Left lung (tissue), 10 donors: ENCODE measurements around the gene AKT3. TPM values are rescaled to one million over a fixed set of nuclear protein-coding genes. Genes with fewer than 3 reads are reported as not detected.

Experiments
- ATAC-seq: fragments of 200-7000 bp; cut with Tn5 transposase; one replicate; pipeline ENCODE4 v1.9.1; 2020; ENCODE audit warnings: moderate library complexity
- DNase-seq, 4 donors: peaks; one replicate each; pipeline ENCODE4 v3.0.0-alpha.2; 2013 to 2020
- H3K27ac ChIP-seq, 2 donors: fragments of 200-600 bp; sonication (generic) in 1 of 2; one replicate each; pipeline versions ENCODE4 v1.5.0 to v1.8.0; 2020 to 2021
- H3K27me3 ChIP-seq, 2 donors: fragments of 200-600 bp; sonication (generic) in 1 of 2; one replicate each; pipeline versions ENCODE4 v1.5.0 to v1.8.0; 2020 to 2021
- H3K36me3 ChIP-seq, 2 donors: fragments of 200-600 bp; sonication (generic) in 1 of 2; one replicate each; pipeline versions ENCODE4 v1.5.0 to v1.8.0; 2020 to 2021
- H3K4me1 ChIP-seq, 2 donors: fragments of 200-600 bp; one replicate each; pipeline ENCODE4 v1.8.0; 2021
- H3K4me3 ChIP-seq, 2 donors: fragments of 200-600 bp; sonication (generic) in 1 of 2; one replicate each; pipeline versions ENCODE4 v1.5.0 to v1.8.0; 2020 to 2021; ENCODE audit warnings: mild to moderate bottlenecking in 1 of 2
- H3K9me3 ChIP-seq, 2 donors: fragments of 200-600 bp; sonication (generic) in 1 of 2; one replicate each; pipeline versions ENCODE4 v1.5.0 to v1.8.0; 2020 to 2021
- intact Hi-C, 2 donors: fragments of 100-400 bp; cut with DNase I; formaldehyde crosslinking; loops; one replicate each; pipeline versions ENCODE4 v1.11.2 to v1.14.2; 2022
- polyA plus RNA-seq, 6 donors: library from polyadenylated mRNA; unstranded; fragments of 120-200 nt; gene quantifications; one replicate each; pipeline ENCODE4 v1.2.1, GENCODE V29; 2013; ENCODE audit not compliant: insufficient read length in 6 of 6
- total RNA-seq, 2 donors: library from RNA; stranded (reverse); fragmentation: NEBNext Ultra II Directional; extraction: Animal tissue kit (Norgen Biotek cat#: 25700); gene quantifications; one replicate each; pipeline ENCODE4 v1.2.1, GENCODE V29; 2021
- TF ChIP-seq, protein P1 (sequence below), 2 donors: fragments of 200-600 bp; sonication (generic) in 1 of 2; IDR thresholded peaks; one replicate each; pipeline versions ENCODE4 v1.5.0 to v1.8.0; 2021; ENCODE audit warnings: antibody characterized with exemption in 2 of 2
- donor health status: DM: no; HTN: yes; CAD: no.
- donor health status: DM: no; HTN: no; CAD: no.

The AKT3 gene
- total and polyA plus RNA-seq, 8 donors = 24.1 to 44.9 (median 29.4) TPM

DNA sequence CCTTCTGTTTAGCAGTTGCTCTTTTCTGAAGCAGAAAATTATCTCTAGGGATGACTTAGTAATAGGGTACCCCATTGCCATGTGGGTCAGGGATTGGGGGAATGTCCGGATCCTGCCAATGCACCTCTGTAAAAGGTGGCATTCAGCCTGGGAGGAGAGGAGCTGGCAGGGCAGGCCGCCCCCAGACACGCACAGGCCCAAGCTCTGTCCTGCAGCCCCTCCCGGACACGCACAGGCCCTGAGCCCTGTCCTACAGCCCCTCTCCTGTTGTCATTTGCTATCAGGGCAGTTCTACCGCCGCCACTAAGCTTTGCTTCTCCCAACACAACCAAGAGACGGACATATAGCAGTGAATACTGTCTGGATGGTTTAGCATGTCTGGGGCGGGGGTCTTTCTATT is 375.1 kb downstream of the AKT3 start:
- Histone ChIP-seq H3K4me1 (peaks cover 0 to 43% of the 10 kb centered on the region in 2 donors), H3K36me3 (peaks cover 0 to 12% of the 10 kb centered on the region in 2 donors), H3K4me3 (no peak overlapping the region), H3K27me3 (no peaks in the 10 kb centered on the region), H3K27ac (no peak overlapping the region), H3K9me3 (no peaks in the 10 kb centered on the region)
- ATAC-seq (no peak), DNase-seq (no peak)
- TF ChIP-seq, protein P1, sequence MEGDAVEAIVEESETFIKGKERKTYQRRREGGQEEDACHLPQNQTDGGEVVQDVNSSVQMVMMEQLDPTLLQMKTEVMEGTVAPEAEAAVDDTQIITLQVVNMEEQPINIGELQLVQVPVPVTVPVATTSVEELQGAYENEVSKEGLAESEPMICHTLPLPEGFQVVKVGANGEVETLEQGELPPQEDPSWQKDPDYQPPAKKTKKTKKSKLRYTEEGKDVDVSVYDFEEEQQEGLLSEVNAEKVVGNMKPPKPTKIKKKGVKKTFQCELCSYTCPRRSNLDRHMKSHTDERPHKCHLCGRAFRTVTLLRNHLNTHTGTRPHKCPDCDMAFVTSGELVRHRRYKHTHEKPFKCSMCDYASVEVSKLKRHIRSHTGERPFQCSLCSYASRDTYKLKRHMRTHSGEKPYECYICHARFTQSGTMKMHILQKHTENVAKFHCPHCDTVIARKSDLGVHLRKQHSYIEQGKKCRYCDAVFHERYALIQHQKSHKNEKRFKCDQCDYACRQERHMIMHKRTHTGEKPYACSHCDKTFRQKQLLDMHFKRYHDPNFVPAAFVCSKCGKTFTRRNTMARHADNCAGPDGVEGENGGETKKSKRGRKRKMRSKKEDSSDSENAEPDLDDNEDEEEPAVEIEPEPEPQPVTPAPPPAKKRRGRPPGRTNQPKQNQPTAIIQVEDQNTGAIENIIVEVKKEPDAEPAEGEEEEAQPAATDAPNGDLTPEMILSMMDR (IDR thresholded peaks at IDR 0.05) = no peak
- intact Hi-C loops = no loop called here

DNA sequence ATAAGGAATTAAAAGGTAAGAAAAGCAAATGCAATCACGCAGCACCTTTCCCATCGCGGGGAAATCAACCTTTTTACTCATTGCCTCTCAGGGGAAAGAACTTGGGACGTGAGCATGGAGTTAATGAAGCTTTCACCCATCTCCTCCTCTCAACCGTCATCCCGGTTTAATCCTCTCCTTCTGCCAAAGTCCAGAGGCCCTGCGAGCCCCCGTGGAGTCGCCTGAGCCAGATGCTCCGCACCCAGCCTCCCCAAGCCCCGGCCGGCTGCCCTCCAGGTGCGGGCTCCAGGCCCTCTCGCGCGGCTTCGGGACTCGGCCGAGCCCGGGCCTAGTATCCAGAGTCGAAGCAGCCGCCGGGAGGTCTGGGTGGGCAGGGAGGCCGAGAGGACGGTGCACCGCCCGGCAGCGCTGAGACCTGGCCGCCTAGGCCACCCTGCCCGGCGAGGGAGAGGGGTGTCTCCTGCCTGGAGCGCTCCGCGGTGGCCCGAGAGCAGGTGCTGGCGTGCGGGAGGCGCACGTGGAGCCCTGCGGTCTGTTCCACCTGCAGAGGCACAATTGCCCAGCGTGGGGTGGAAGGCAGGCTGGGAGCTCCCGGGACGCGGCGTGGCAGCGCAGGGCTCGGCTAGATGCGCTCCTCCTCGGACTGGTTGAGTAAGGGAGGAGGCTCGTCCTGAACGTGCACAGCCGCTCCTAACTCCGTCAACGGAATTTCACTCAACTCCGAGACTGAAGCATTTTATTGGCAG is 375.7 kb downstream of the AKT3 start:
- H3K4me3 ChIP-seq = no peak overlapping the region
- H3K9me3 ChIP-seq = no peaks in the 10 kb centered on the region
- TF ChIP-seq, protein P1 (IDR thresholded peaks at IDR 0.05) = no peak
- DNase-seq = peak in 1 of 4 donors; percentile 75
- H3K27ac ChIP-seq = peak overlapping the region; percentile 49 to 56
- peaks cover 0 to 43% of the 10 kb centered on the region in 2 donors for H3K4me1 ChIP-seq
- H3K36me3 ChIP-seq = peaks cover 0 to 12% of the 10 kb centered on the region in 2 donors
- ATAC-seq = no peak
- no peaks in the 10 kb centered on the region for H3K27me3 ChIP-seq
- intact Hi-C loops = no loop called here

DNA sequence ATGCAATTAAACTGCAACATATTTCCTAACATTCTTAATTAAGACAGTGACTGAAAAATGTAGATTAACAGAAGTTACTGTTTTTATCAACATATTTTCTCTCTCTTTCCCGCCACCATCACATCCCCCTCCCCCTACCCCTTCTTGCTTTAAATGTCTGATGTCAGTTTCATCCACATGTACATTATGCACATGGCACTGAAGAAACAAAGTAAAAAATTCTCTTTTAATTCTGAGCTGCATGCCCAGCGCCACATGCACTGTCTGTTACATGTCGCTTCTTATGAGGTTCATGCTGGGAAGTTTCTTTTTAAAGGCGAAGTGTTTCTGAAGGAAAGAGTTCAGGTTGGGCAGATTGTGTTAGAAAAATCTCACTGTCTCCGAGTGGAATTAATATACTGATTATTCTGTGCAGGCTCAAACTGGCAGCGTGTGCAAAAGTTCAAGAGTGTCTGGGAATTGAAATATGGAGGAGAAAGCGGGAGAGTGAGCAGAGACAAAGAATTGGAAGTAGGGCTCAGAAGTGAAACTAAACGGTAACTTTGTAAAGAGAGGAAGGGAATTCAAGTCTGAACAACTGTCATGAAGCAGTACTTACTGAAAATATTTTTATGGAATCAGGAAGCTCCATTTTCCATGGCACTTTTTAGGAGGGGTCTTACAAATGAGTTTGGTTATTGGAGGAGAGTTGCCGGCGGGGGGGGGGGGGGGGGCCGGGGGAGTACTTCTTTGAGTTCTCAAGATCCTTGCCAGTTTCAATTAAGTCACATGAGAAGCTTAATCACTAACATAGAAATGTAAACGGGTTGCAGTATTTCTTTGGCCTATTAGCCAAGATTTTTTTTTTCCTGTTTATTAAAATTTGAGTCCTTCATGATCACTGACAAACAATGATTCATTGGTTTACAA is 376.6 kb downstream of the AKT3 start:
- DNase-seq (peak in 2 of 4 donors; percentile 36 to 43), ATAC-seq (peak; percentile 62)
- Histone ChIP-seq H3K36me3 (peaks cover 0 to 12% of the 10 kb centered on the region in 2 donors), H3K4me1 (peaks cover 0 to 43% of the 10 kb centered on the region in 2 donors), H3K4me3 (peak overlapping the region; percentile 3 to 30), H3K9me3 (no peaks in the 10 kb centered on the region), H3K27me3 (no peaks in the 10 kb centered on the region), H3K27ac (peak overlapping the region; percentile 49 to 56)
- intact Hi-C loops = no loop called here
- TF ChIP-seq, protein P1 (IDR thresholded peaks at IDR 0.05) = no peak

DNA sequence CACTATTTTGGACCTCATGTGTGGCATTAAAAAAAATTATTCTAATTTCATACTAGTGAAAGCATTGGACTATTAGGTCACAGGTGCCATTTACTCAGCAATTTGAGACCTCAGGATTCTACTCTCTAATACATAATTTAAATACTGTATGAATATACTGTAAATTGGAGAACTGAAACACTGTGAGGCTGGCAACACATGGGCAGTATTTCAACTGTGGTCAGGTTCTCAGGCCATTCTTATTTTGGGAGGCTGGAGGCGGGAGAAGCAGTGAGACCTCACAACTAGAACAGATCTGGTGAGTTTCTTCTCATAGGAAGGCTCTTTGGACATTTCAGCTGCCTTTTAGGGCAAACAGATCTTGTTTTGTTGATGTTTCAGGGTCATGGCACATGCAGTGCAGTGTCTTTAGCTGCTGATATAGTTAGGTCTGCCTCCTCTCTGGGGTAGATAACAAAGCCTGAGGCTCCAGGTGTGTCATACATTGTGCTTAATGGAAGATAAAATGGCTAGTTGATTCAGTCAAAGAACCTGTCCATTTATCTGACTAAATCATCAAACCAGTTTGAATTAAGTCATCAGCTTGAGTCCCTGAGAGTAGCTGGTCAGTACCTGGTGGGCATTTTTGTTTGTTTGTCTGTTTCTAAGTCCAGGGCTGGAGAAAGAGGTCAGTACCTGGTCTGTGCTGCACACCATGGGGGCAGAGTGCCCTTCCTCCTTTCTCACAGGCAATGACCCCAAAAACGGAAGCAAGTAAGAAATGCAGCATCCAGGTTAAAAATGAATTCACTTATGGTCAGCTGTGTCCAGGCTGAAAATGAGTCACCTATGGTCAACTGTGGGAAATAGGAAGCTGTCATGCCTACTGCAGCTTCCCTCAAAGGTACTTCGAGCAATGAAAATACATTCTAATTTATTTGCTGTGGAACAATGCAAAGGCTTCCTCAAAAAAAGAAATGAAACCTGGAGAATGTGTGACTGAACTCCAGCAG is 378.0 kb downstream of the AKT3 start:
- H3K4me1 ChIP-seq = peaks cover 0 to 33% of the 10 kb centered on the region in 2 donors
- peak overlapping the region in 1 of 2 donors; percentile 3 for H3K27ac ChIP-seq
- H3K9me3 ChIP-seq = no peaks in the 10 kb centered on the region
- intact Hi-C loops = no loop called here
- H3K4me3 ChIP-seq = no peak overlapping the region
- DNase-seq (no peak), ATAC-seq (peak; percentile 21)
- TF ChIP-seq, protein P1 (IDR thresholded peaks at IDR 0.05) = no peak
- H3K36me3 ChIP-seq = peaks cover 0 to 12% of the 10 kb centered on the region in 2 donors
- H3K27me3 ChIP-seq = no peaks in the 10 kb centered on the region
